Spleen (tissue), 11 donors: ENCODE results near the gene CFAP58. TPM values are rescaled to one million over a fixed set of nuclear protein-coding genes. Genes with fewer than 3 reads are reported as not detected.

Experiments
- DNase-seq: peaks from one replicate; pipeline ENCODE4 v3.0.0-alpha.2; 2020
- H3K27ac ChIP-seq, 8 donors: fragments of 200-600 bp; sonication (generic) in 7 of 8; 1 replicate in 4 of 8; 2 replicates in 4 of 8; pipeline versions ENCODE4 v1.5.0 to v1.8.0; 2016 to 2021; ENCODE audit warnings: inconsistent platforms in 4 of 8, mild to moderate bottlenecking in 4 of 8, moderate library complexity in 1 of 8
- H3K27me3 ChIP-seq, 7 donors: fragments of 200-600 bp; sonication (generic) in 6 of 7; replicated peaks in 1 of 7; 1 replicate in 4 of 7; 2 replicates in 3 of 7; pipeline versions ENCODE4 v1.5.0 to v1.8.0; 2016 to 2021; ENCODE audit warnings: inconsistent platforms in 3 of 7, mild to moderate bottlenecking in 1 of 7
- H3K36me3 ChIP-seq, 6 donors: fragments of 200-600 bp; sonication (generic) in 5 of 6; 1 replicate in 4 of 6; 2 replicates in 2 of 6; pipeline versions ENCODE4 v1.5.0 to v1.8.0; 2016 to 2021; ENCODE audit warnings: inconsistent platforms in 2 of 6
- H3K4me1 ChIP-seq, 6 donors: fragments of 200-600 bp; sonication (generic) in 5 of 6; 1 replicate in 3 of 6; 2 replicates in 3 of 6; pipeline versions ENCODE4 v1.5.0 to v1.8.0; 2016 to 2021; ENCODE audit warnings: inconsistent platforms in 3 of 6
- H3K4me3 ChIP-seq, 8 donors: fragments of 200-600 bp; sonication (generic) in 7 of 8; 1 replicate in 4 of 8; 2 replicates in 4 of 8; pipeline versions ENCODE4 v1.5.0 to v1.8.0; 2016 to 2021; ENCODE audit warnings: inconsistent platforms in 4 of 8, mild to moderate bottlenecking in 4 of 8, moderate library complexity in 2 of 8
- H3K9me3 ChIP-seq, 8 donors: fragments of 200-600 bp; sonication (generic) in 7 of 8; 1 replicate in 4 of 8; 2 replicates in 4 of 8; pipeline versions ENCODE4 v1.5.0 to v1.8.0; 2016 to 2021; ENCODE audit warnings: inconsistent platforms in 4 of 8
- CTCF ChIP-seq, 11 experiments: fragments of 200-600 bp in 7 of 11; fragments of 450-650 bp in 4 of 11; sonication (generic) in 4 of 11; IDR thresholded peaks in 8 of 11; conservative IDR thresholded peaks in 3 of 11; 1 replicate in 7 of 11; 2 replicates in 4 of 11; pipeline versions ENCODE4 v1.4.0 to v1.8.0; 2016 to 2021; ENCODE audit warnings: antibody characterized with exemption in 11 of 11, inconsistent platforms in 4 of 11, mild to moderate bottlenecking in 1 of 11
- POLR2A ChIP-seq, 3 donors: fragments of 450-650 bp; IDR thresholded peaks; one replicate each; pipeline ENCODE4 v1.5.1; 2017; ENCODE audit warnings: antibody characterized with exemption in 3 of 3, mild to moderate bottlenecking in 1 of 3
- POLR2AphosphoS5 ChIP-seq, 3 donors: sonication (generic); formaldehyde crosslinking; IDR thresholded peaks; one replicate each; pipeline ENCODE4 v1.5.1; 2017; ENCODE audit warnings: antibody characterized with exemption in 3 of 3
- WGBS, 5 donors: extraction: QIAGEN DNeasy Blood & Tissue Kit in 3 of 5; methylation state at CpG; one replicate each; pipeline versions ENCODE4 v1.1.5 to v1.1.7; 2013 to 2018; 5-methylcytosine and 5-hydroxymethylcytosine counted together
- intact Hi-C: fragments of 100-400 bp; cut with DNase I; formaldehyde crosslinking; loops from one replicate; pipeline ENCODE4 v1.15.0; 2023; ENCODE audit warnings: low total_unique reads
- polyA plus RNA-seq, 3 donors: library from polyadenylated mRNA; stranded (reverse); fragments of 200-250 nt; gene quantifications; one replicate each; pipeline ENCODE4 v1.2.1, GENCODE V29; 2013
- total RNA-seq, 7 donors: library from RNA; depleted of rRNA in 3 of 7; stranded (reverse); fragments of >200 nt in 3 of 7; fragmentation: NEBNext Ultra II Directional in 4 of 7; extraction: Animal tissue kit (Norgen Biotek cat#: 25700) in 4 of 7; gene quantifications; one replicate each; pipeline versions ENCODE4 v1.1.0 to v1.2.1, GENCODE V29; 2016 to 2021
- donor health status: healthy with polysubstance abuse.
- donor health status: DM: no; HTN: no; CAD: no; lungs with moderate emphysema.
- donor health status: DM: no; HTN: no; CAD: no.
- donor health status: Bipolar disorder and iron deficiency.
- donor health status: healthy.
- donor health status: DM: no; HTN: no; CAD: no.
- donor health status: DM: yes; HTN: yes; CAD: no.

The CFAP58 gene
- total and polyA plus RNA-seq, 10 donors, result 0.10 to 1.4 (median 0.42) TPM; not detected in 1

DNA sequence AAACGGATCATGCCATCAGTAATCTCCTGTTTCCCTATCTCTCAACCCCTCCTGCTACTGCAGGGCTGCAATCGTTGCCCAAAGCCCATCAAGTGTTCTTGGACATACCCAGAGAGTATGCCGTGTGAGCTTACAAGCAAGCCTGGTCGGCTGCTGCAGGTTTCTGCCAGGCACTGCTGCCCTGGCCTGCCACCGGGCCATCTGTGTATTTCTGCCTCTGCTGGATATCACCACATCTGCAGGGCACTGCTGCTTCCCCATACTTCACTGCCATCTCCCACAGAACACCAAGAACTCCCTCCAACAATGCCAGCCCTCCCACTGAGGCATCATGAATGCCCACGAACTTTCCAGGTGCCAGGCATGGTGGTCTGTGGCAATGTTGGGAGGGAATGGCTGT lies 149.3 kb downstream of the CFAP58 start:
- Histone ChIP-seq H3K27ac (no peak overlapping the region), H3K36me3 (no peaks in the 10 kb centered on the region), H3K27me3 (peaks cover 0 to 20% (median 0%) of the 10 kb centered on the region in 7 donors), H3K4me1 (no peaks in the 10 kb centered on the region), H3K4me3 (no peak overlapping the region), H3K9me3 (no peaks in the 10 kb centered on the region)
- no peak for TF ChIP-seq POLR2AphosphoS5 (IDR thresholded peaks at IDR 0.05)
- no peak for TF ChIP-seq POLR2A (IDR thresholded peaks at IDR 0.05)
- TF ChIP-seq CTCF (IDR thresholded peaks at IDR 0.05 in 8 of 11, conservative IDR thresholded peaks at IDR 0.05 in 3 of 11), result no peak
- WGBS, 5 donors, result 49 to 76% (median 56%) methylated on average over 6 of the region's 6 CpGs
- intact Hi-C loops, result no loop called here
- no peak for DNase-seq

Other genes with a start within 250 kb of the CFAP58 start
- gene SFR1, start 231.7 kb upstream of the CFAP58 start, total RNA-seq, result 10 to 100 TPM in 2 of 7 donors, 1 to 10 TPM in 5; 7.5 to 13.2 (median 9.1) TPM
- 1 to 10 TPM; 7.8 to 9.9 (median 9.8) TPM for gene SFR1, start 231.7 kb upstream of the CFAP58 start, polyA plus RNA-seq
- gene CFAP43, start 121.5 kb upstream of the CFAP58 start, total RNA-seq, result 1 to 10 TPM in 1 of 7 donors, under 1 TPM in 5, not detected in 1; 0.13 to 1.1 (median 0.30) TPM
- gene CFAP43, start 121.5 kb upstream of the CFAP58 start, polyA plus RNA-seq, result under 1 TPM; 0.17 to 0.30 (median 0.22) TPM
- gene GSTO1, start 98.9 kb upstream of the CFAP58 start, total RNA-seq, result 100 to 1,000 TPM in 1 of 7 donors, 10 to 100 TPM in 6; 64.4 to 104 (median 81.7) TPM
- 100 to 1,000 TPM in 2 of 3 donors, 10 to 100 TPM in 1; 88.1 to 157 (median 131) TPM for gene GSTO1, start 98.9 kb upstream of the CFAP58 start, polyA plus RNA-seq
- gene GSTO2, start 84.6 kb upstream of the CFAP58 start, total RNA-seq, result 1 to 10 TPM in 1 of 7 donors, under 1 TPM in 6; 0.32 to 1.4 (median 0.77) TPM
- gene GSTO2, start 84.6 kb upstream of the CFAP58 start, polyA plus RNA-seq, result under 1 TPM; 0.91 to 0.99 (median 0.91) TPM
- gene ITPRIP, start 15.4 kb upstream of the CFAP58 start, total RNA-seq, result 10 to 100 TPM; 21.6 to 37.8 (median 32.3) TPM
- 1 to 10 TPM; 7.2 to 9.5 (median 8.5) TPM for gene ITPRIP, start 15.4 kb upstream of the CFAP58 start, polyA plus RNA-seq